ENCODE data around the gene BCL7A.
A peak's percentile ranks its signal among the peaks of the same experiment; 100 is the strongest.
"Not testable (repeated sequence)": the region's sequence is repeated elsewhere in the genome, so short reads cannot be mapped to it uniquely, and the experiment has no call there.

Gene BCL7A

GRCh38 chr12:122056406-122056805, 34.7 kb downstream of the BCL7A start:
- DNase-seq = not testable (repeated sequence)

- DNase-seq = no peak
Observed at GRCh38 chr12:122057007-122057735, 35.5 kb downstream of the BCL7A start.

GRCh38 chr12:122057769-122058168, 36.1 kb downstream of the BCL7A start:
- no peak for DNase-seq

GRCh38 chr12:122058549-122059149, 37.0 kb downstream of the BCL7A start:
- DNase-seq = no peak

- DNase-seq = no peak
Observed at GRCh38 chr12:122059203-122059960, 37.7 kb downstream of the BCL7A start.

- no peak for DNase-seq
Observed at GRCh38 chr12:122060081-122060501, 38.4 kb downstream of the BCL7A start.

- DNase-seq = no peak
Observed at GRCh38 chr12:122061253-122061652, 39.6 kb downstream of the BCL7A start.

- DNase-seq = no peak
Observed at GRCh38 chr12:122062832-122063693, 41.4 kb downstream of the BCL7A start.

GRCh38 chr12:122063694-122064024, 42.0 kb downstream of the BCL7A start:
- no peak for DNase-seq

- no peak for DNase-seq
Observed at GRCh38 chr12:122064025-122064777, 42.5 kb downstream of the BCL7A start.

GRCh38 chr12:122064780-122065588, 43.3 kb downstream of the BCL7A start:
- no peak for DNase-seq

GRCh38 chr12:122067548-122067947, 45.9 kb downstream of the BCL7A start:
- no peak for DNase-seq

- DNase-seq = peak; percentile 18
Observed at GRCh38 chr12:122067966-122068365, 46.3 kb downstream of the BCL7A start.

GRCh38 chr12:122072031-122072970, 50.6 kb downstream of the BCL7A start:
- DNase-seq = no peak

GRCh38 chr12:122073815-122074214, 52.1 kb downstream of the BCL7A start:
- DNase-seq = no peak

- DNase-seq = no peak
Observed at GRCh38 chr12:122076743-122077495, 55.2 kb downstream of the BCL7A start.

GRCh38 chr12:122078141-122079032, 56.7 kb downstream of the BCL7A start, which contains the start of gene MLXIP:
MLXIP (plus strand) TSS chr12:122078756; CDS start chr12:122078854, 98 bp downstream.
- DNase-seq = peak; percentile 86

GRCh38 chr12:122079033-122079531, 57.4 kb downstream of the BCL7A start:
- no peak for DNase-seq
